Osteoblast (primary cell): Measurements from ENCODE around the gene SMAP1. TPM values are rescaled to one million over a fixed set of nuclear protein-coding genes. Genes with fewer than 3 reads are reported as not detected.

Source experiments
- DNase-seq: peaks from one replicate; pipeline ENCODE4 v3.0.0; 2011; ENCODE audit warnings: low spot score, mixed read lengths; ENCODE audit not compliant: insufficient read length; ENCODE audit errors: missing footprints
- H2AFZ ChIP-seq: 2 replicates; pipeline ENCODE4 v1.6.0; 2011; ENCODE audit warnings: mild to moderate bottlenecking, low read length
- H3K27ac ChIP-seq: 2 replicates; pipeline ENCODE4 v1.5.1; 2011; ENCODE audit warnings: mild to moderate bottlenecking, low read depth, low read length, moderate library complexity
- H3K27me3 ChIP-seq: 2 replicates; pipeline ENCODE4 v1.6.0; 2012; ENCODE audit warnings: mild to moderate bottlenecking, control low read depth, inconsistent platforms, low read length, moderate library complexity; ENCODE audit not compliant: insufficient read depth
- H3K36me3 ChIP-seq: 2 replicates; pipeline ENCODE4 v1.5.1; 2011; ENCODE audit warnings: mild to moderate bottlenecking, low read length, control low read depth, moderate library complexity; ENCODE audit not compliant: insufficient read depth
- H3K4me1 ChIP-seq: 2 replicates; pipeline ENCODE4 v1.5.1; 2011; ENCODE audit warnings: mild to moderate bottlenecking, low read length, control low read depth, moderate library complexity; ENCODE audit not compliant: insufficient read depth
- H3K4me2 ChIP-seq: 2 replicates; pipeline ENCODE4 v1.6.0; 2011; ENCODE audit warnings: mild to moderate bottlenecking, low read length; ENCODE audit not compliant: insufficient read depth
- H3K4me3 ChIP-seq: fragments of 200-600 bp; sonication (generic); 3 replicates; pipeline ENCODE4 v1.5.1; 2012; ENCODE audit warnings: mild to moderate bottlenecking, low read length, inconsistent platforms; ENCODE audit not compliant: insufficient read depth
- H3K79me2 ChIP-seq: 2 replicates; pipeline ENCODE4 v1.6.0; 2012; ENCODE audit warnings: mild to moderate bottlenecking, low read length, control low read depth, inconsistent platforms; ENCODE audit not compliant: insufficient read depth
- H3K9me3 ChIP-seq: 2 replicates; pipeline ENCODE4 v1.5.1; 2011; ENCODE audit warnings: low read depth, low read length, control low read depth
- H4K20me1 ChIP-seq: 2 replicates; pipeline ENCODE4 v1.6.0; 2012; ENCODE audit warnings: mild to moderate bottlenecking, low read length, control low read depth; ENCODE audit not compliant: insufficient read depth
- total RNA-seq: library from RNA; depleted of rRNA; stranded (reverse); fragments of >200 nt; gene quantifications from 2 replicates; pipeline ENCODE4 v1.2.3, GENCODE V29; 2012
- TF ChIP-seq, protein P1 (sequence below): IDR thresholded peaks from 2 replicates; pipeline ENCODE4 v1.5.1; 2011; ENCODE audit warnings: mild to moderate bottlenecking, low read depth, low read length, moderate library complexity; ENCODE audit errors: extremely low read depth

SMAP1 gene
- total RNA-seq, 1 donor: 33.7 TPM

- TF ChIP-seq, protein P1, sequence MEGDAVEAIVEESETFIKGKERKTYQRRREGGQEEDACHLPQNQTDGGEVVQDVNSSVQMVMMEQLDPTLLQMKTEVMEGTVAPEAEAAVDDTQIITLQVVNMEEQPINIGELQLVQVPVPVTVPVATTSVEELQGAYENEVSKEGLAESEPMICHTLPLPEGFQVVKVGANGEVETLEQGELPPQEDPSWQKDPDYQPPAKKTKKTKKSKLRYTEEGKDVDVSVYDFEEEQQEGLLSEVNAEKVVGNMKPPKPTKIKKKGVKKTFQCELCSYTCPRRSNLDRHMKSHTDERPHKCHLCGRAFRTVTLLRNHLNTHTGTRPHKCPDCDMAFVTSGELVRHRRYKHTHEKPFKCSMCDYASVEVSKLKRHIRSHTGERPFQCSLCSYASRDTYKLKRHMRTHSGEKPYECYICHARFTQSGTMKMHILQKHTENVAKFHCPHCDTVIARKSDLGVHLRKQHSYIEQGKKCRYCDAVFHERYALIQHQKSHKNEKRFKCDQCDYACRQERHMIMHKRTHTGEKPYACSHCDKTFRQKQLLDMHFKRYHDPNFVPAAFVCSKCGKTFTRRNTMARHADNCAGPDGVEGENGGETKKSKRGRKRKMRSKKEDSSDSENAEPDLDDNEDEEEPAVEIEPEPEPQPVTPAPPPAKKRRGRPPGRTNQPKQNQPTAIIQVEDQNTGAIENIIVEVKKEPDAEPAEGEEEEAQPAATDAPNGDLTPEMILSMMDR: no peak
- H3K27ac ChIP-seq: no peak overlapping the region
These were observed 175.7 kb downstream of the SMAP1 start for GRCh38 chr6:70843328-70843918.

DNA sequence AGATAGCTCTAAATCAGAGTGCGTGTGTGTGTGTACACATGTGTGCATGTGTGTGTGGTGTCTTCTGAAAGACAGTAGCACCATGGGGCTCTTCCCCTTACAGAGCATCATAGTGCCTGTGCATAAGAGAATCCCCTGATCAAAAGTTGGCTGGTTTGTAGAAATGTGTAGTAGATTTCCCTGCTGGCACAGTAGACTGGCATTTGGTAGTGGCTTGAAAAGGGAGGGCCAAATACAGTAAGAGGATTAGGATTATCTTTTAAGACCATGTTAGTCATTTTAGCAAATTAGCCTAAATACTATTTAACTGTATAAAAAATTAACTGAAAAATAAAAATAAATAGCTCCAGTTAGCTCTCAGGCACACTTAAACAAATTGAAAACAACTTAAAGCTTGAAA is 176.6 kb downstream of the SMAP1 start:
- H3K9me3 ChIP-seq: no peaks in the 10 kb centered on the region
- H2AFZ ChIP-seq: no peak overlapping the region
- no peaks in the 10 kb centered on the region for H4K20me1 ChIP-seq
- no peaks in the 10 kb centered on the region for H3K4me1 ChIP-seq
- TF ChIP-seq, protein P1: no peak
- H3K4me2 ChIP-seq: no peak overlapping the region
- no peak for DNase-seq
- H3K36me3 ChIP-seq: no peaks in the 10 kb centered on the region
- H3K27ac ChIP-seq: no peak overlapping the region
- no peaks in the 10 kb centered on the region for H3K27me3 ChIP-seq
- H3K79me2 ChIP-seq: no peaks in the 10 kb centered on the region
- H3K4me3 ChIP-seq: no peak overlapping the region

More at GRCh38 chr6:70843328-70843918, 175.7 kb downstream of the SMAP1 start:
- Histone ChIP-seq H3K9me3 (no peaks in the 10 kb centered on the region), H3K4me2 (no peak overlapping the region), H2AFZ (no peak overlapping the region), H3K27me3 (no peaks in the 10 kb centered on the region), H3K4me1 (no peaks in the 10 kb centered on the region), H3K79me2 (no peaks in the 10 kb centered on the region), H4K20me1 (no peaks in the 10 kb centered on the region), H3K36me3 (no peaks in the 10 kb centered on the region), H3K4me3 (no peak overlapping the region)
- DNase-seq: no peak

DNA sequence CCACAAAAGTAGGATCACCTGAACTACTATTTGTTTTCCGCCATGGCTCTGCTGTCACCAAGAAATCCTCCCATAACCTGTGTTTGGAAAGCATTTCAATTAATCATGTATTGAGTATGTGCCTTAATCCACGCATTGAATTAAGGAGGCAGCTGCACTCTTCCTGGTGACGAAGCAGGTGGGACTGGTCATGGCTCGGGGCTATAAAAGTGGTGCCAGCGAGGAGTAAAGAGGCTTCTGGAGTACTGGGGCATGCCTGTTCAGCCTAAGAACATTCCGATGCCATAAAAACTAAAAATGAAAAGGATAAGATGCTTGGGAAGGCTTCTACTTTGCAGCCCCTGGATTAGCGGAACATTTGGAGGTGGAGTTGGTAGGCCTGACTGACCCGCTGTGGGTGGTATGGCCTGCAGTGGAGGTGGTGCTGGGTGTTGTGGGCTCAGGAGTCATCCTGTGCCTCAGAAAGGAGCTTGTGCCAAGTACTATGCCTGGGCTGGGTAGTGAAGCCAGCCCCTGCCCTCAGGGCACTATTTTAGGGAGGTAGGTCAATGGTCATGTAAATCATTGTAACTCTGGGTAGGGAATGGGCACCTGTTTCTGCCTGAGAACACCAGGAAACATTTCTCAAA is 178.6 kb downstream of the SMAP1 start:
- no peak overlapping the region for H2AFZ ChIP-seq
- DNase-seq: no peak
- TF ChIP-seq, protein P1: no peak

More for the DNA sequence above, 178.6 kb downstream of the SMAP1 start:
- H4K20me1 ChIP-seq: no peaks in the 10 kb centered on the region
- no peak overlapping the region for H3K4me3 ChIP-seq
- peaks cover 4% of the 10 kb centered on the region for H3K4me1 ChIP-seq
- H3K36me3 ChIP-seq: no peaks in the 10 kb centered on the region
- no peaks in the 10 kb centered on the region for H3K9me3 ChIP-seq
- H3K27me3 ChIP-seq: no peaks in the 10 kb centered on the region
- H3K79me2 ChIP-seq: no peaks in the 10 kb centered on the region
- H3K27ac ChIP-seq: no peak overlapping the region
- H3K4me2 ChIP-seq: no peak overlapping the region
